Gastroesophageal sphincter (tissue), 3 donors: ENCODE measurements around the gene CBLN1.
"Not testable (repeated sequence)": the region's sequence is repeated elsewhere in the genome, so short reads cannot be mapped to it uniquely, and the experiment has no call there.

Experiments used
- CTCF ChIP-seq, 4 experiments: fragments of 200-600 bp in 2 of 4; fragments of 450-650 bp in 2 of 4; sonication (generic) in 1 of 4; IDR thresholded peaks; one replicate each; pipeline ENCODE4 v1.5.1; 2017 to 2019; ENCODE audit warnings: antibody characterized with exemption in 4 of 4, mild to moderate bottlenecking in 2 of 4, moderate library complexity in 2 of 4
- POLR2A ChIP-seq, 2 donors: fragments of 450-650 bp; IDR thresholded peaks; one replicate each; pipeline ENCODE4 v1.6.1; 2017; ENCODE audit warnings: antibody characterized with exemption in 2 of 2, mild to moderate bottlenecking in 2 of 2, moderate library complexity in 1 of 2
- POLR2AphosphoS5 ChIP-seq: sonication (generic); formaldehyde crosslinking; IDR thresholded peaks from one replicate; pipeline ENCODE4 v1.6.1; 2017; ENCODE audit warnings: antibody characterized with exemption

DNA sequence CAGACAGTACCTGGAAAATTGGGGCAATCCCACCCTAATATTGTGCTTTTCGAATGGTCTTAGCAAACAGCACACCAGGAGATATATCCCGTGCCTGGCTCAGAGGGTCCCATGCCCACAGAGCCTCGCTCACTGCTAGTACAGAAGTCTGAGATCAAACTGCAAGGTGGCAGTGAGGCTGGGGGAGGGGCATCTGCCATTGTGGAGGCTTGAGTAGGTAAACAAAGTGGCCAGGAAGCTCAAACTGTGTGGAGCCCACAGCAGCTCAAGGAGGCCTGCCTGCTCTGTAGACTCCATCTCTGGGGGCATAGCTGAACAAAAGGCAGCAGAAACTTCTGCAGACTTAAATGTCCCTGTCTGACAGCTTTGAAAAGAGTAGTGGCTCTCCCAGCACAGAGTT is 53.3 kb downstream of the CBLN1 start:
- TF ChIP-seq POLR2AphosphoS5; CTCF (IDR thresholded peaks at IDR 0.05); POLR2A (IDR thresholded peaks at IDR 0.05): not testable (repeated sequence)
